Measurements from ENCODE around the gene PCP4. TPM values are rescaled to one million over a fixed set of nuclear protein-coding genes. Genes with fewer than 3 reads are reported as not detected.

PCP4 gene
- total and polyA plus RNA-seq, 10 of the 15 experiments (the other 5 are each of a cell fraction or from before 2014, with no cell fraction given) = not detected

GRCh38 chr21:39927304-39927886, 60.2 kb downstream of the PCP4 start (continued):
- TF ChIP-seq IRF4 (IDR thresholded peaks at IDR 0.05; ENCODE audit: low read depth, low read length) (no peak), RFX5 (IDR thresholded peaks at IDR 0.05; ENCODE audit: low read depth, low read length) (no peak), NKRF (conservative IDR thresholded peaks at IDR 0.05) (no peak), ESRRA (IDR thresholded peaks at IDR 0.05; ENCODE audit: low read length) (no peak), ZBTB4 (CRISPR knock-in tag; IDR thresholded peaks at IDR 0.05) (no peak), BMI1 (IDR thresholded peaks at IDR 0.05; ENCODE audit: borderline replicate concordance) (no peak)

GRCh38 chr21:39932335-39932734, 65.1 kb downstream of the PCP4 start:
- Histone ChIP-seq H3K27me3 (replicated peaks in 1 of 2; ENCODE audit: control insufficient read depth in 2 of 2, insufficient read depth in 2 of 2, low read length in 1 of 2) (no peaks in the 10 kb centered on the region), H3K4me3 (no peak overlapping the region), H3K36me3 (ENCODE audit: control insufficient read depth in 2 of 2, insufficient read depth in 2 of 2, low read length in 1 of 2) (no peaks in the 10 kb centered on the region), H3K4me1 (ENCODE audit: control insufficient read depth, insufficient read depth, low read length) (no peaks in the 10 kb centered on the region), H2AFZ (ENCODE audit: control insufficient read depth, low read depth, low read length) (no peak overlapping the region), H3K79me2 (ENCODE audit: control insufficient read depth, insufficient read depth, low read length) (no peaks in the 10 kb centered on the region), H3K9ac (ENCODE audit: control insufficient read depth, insufficient read depth, low read length) (no peak overlapping the region), H4K20me1 (ENCODE audit: control insufficient read depth, insufficient read depth) (no peaks in the 10 kb centered on the region), H3K9me3 (replicated peaks; ENCODE audit: control insufficient read depth, insufficient read depth, low read length) (no peaks in the 10 kb centered on the region; the same call in 2 of the 3 replicates), H3K27ac (ENCODE audit: control insufficient read depth, insufficient read depth) (no peak overlapping the region), H3K4me2 (ENCODE audit: control insufficient read depth, insufficient read depth) (no peak overlapping the region)
- DNase-seq (ENCODE audit: low read depth, low spot score) (no peak), ATAC-seq (no peak), FAIRE-seq (no peak)
- intact Hi-C loops (cut with micrococcal nuclease; ENCODE audit: unreplicated experiment) (no loop called here), in situ Hi-C loops (cut with MboI) (no loop called here)
- SMC1A ChIA-PET (ENCODE audit: uncharacterized antibody, unreplicated experiment) = no interaction called here
- CTCF ChIA-PET = no interaction called here
- POLR2A ChIA-PET = no interaction called here
- RAD21 ChIA-PET (ENCODE audit: unreplicated experiment) = no interaction called here
- no TSS peak for BruUV-seq (replicated peaks)
- TF ChIP-seq YY1 (IDR thresholded peaks at IDR 0.05; ENCODE audit: low read depth, low read length) (no peak), CEBPB (IDR thresholded peaks at IDR 0.05; ENCODE audit: borderline replicate concordance in 1 of 2, low read depth in 2 of 2, low read length in 2 of 2) (no peak), PAX5 (IDR thresholded peaks at IDR 0.05; ENCODE audit: borderline replicate concordance, low read depth, low read length) (no peak), MYC (IDR thresholded peaks at IDR 0.05; ENCODE audit: insufficient read depth, insufficient read length, insufficient replicate concordance, low read length, severe bottlenecking) (no peak), BCL3 (IDR thresholded peaks at IDR 0.05; ENCODE audit: borderline replicate concordance, insufficient read depth, low read depth, low read length, poor library complexity, severe bottlenecking) (no peak)
- 0% methylated on average over 1 of the region's 1 CpG for WGBS (ENCODE audit: insufficient coverage, insufficient replicate concordance, low lambda C conversion rate, missing lambda C conversion rate)
